NCI-H69 (cell line): ENCODE measurements around the gene TFF3.

ENCODE experiments used
- DNase-seq: peaks from one replicate; lab custom pipeline; 2025; lab: John Stamatoyannopoulos, UW

TFF3 gene

DNA sequence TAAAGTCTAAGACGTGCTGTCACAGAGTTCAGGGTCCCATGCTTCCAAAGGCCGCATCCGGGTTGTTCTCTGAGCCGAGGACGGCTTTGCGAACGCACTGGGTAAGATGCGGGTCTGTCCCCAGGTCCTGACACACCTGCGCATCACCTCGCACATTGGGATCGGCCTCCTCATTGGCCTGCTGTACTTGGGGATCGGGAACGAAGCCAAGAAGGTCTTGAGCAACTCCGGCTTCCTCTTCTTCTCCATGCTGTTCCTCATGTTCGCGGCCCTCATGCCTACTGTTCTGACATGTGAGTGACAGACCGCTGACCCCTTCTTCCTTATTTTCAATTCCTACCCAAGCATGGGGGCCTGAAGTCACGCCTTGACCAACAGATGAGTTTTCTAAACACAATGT lies 25.3 kb downstream of the TFF3 start:
- DNase-seq: no peak

DNA sequence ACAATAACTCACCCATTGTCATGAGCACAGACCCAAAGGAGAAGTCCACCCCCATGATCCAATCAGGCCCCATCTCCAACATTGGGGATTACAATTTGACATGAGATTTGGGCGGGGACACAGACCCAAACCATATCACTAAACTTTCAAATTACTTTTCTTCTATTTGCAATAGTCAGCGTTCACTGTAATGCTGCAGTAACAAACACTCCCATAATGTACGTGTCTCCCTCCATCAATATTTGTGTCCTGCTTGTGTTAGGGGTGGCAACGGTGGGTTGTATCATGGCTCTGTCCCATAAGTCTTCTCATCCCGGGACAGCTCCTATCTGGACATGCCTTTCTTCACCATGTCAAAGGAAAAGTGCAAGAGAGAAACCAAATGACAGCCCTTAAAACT lies 26.2 kb downstream of the TFF3 start:
- DNase-seq: no peak

DNA sequence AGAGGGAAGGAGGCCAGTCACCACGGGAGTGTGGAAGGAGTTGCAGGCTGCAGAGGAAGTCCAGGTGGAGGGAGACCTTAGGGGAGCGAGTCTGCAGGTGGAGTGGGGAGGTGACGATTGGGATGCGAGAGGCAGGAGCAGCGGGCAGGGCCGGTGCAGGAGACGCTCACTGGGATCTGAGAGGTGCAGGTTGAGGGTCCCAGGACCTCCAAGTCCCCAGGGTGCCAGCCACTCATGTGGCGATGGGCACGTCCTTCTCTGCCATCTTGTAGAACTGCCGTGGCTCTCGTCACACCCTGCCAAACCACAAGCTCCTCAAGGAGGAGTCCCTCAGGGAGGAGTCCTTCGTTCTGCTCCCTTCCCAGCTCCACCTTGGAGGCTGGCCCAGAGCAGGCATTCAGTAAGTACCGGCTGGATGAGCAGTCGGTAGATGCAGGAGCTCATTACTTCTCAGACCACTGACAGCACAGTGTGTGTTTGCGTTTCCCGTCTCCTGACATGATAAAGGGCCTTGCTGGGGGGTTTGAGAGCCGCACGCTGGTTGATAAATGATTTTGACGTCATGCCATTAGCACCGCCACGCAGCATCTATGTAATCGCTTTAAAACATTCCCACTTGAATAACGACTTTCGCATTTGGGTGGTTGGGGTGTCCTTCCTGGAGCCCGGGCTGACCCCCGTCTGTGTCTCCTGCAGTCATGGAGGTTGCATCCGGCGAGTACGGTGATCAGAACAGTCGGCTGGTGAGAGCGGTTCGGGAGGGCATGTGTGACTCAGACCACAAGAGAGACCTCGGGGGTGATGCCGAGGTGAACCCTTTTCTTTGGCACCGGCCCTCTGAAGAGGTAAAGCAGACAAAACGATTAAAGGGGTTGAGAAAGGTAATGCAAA lies 27.8 kb downstream of the TFF3 start:
- no peak for DNase-seq

DNA sequence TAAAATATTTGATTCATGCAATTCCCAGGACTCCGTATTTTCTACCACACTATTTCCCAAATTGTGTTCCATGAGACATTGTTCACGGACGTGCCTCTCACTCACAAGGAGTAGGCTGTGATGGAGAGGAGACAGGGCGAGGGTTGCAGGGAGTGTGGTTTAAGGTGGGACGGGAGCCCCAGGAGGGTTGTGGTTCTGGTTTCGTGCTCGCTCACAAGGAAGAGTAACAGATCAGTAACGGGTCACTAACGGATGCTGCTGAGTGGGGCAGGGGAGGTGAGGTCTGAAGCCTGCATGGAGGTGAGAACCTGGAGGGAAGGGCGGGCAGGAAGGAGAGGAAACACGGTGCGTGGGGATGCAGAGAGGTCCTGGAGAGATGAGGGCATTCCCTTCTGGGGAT lies 28.8 kb downstream of the TFF3 start:
- DNase-seq: no peak

DNA sequence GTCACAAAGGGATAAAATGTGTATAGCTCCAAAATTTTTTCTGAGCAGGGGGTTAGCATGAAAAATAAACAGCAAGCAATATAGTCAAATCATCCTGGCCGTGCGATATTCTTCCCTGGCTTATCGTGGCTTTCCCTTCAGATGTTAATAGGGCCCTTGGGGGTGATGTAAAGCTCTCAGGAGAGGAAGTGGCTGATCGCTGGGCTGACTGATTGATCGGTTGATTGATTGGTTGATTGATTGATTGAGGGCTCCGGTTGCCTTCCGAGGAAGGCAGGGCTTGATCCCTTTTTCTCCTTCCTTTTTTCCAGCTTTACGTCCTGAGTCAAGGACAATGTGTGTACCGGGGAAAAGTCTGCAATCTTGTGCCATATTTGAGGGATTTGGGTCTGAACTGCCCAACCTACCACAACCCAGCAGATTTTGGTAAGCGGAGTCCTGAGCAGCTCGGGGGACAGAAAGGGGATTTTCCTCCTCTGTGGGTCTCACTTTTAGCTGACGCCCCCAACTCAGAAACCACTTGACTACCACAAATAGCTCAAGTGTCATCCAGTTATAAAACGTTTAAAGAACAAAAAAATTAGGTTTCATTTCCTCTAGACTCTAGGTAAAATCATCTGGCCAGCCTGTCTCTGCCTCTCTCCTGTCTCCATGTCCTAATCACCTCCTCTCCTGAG lies 29.5 kb downstream of the TFF3 start:
- no peak for DNase-seq

DNA sequence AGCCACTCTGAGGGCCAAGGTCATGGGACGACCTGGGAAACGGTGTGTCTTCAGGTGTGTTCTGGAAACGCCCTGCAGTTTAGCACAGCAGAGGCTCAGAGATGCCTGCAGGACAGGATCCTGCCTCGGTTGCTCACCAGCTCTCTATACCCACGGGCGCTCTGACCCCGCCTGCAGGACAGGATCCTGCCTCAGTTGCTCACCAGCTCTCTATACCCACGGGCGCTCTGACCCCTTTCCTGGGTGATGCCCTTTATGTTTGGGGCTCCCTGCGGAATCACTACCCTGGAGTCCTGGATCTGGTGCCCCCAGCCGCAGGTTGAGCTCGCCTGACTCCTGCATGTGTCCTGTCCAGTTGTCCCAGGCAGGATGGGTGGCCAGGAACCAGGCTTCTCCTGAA lies 32.5 kb downstream of the TFF3 start:
- DNase-seq: no peak

DNA sequence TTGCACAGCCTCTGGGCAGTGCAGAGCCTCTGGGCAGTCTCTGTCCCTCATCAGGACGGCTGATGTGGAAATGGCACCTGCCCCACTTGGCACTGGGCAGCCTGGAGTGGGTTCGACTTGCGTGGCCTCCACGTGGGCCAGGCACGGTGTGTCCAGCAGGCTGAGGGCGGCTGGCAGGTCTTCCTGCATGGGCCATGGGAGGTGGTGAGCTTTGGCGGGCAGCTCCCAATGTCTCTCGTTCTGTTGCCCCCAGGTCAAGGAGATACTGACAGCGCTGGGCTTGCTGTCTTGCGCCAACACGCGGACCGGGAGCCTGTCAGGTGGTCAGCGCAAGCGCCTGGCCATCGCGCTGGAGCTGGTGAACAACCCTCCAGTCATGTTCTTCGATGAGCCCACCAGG lies 33.2 kb downstream of the TFF3 start:
- no peak for DNase-seq

DNA sequence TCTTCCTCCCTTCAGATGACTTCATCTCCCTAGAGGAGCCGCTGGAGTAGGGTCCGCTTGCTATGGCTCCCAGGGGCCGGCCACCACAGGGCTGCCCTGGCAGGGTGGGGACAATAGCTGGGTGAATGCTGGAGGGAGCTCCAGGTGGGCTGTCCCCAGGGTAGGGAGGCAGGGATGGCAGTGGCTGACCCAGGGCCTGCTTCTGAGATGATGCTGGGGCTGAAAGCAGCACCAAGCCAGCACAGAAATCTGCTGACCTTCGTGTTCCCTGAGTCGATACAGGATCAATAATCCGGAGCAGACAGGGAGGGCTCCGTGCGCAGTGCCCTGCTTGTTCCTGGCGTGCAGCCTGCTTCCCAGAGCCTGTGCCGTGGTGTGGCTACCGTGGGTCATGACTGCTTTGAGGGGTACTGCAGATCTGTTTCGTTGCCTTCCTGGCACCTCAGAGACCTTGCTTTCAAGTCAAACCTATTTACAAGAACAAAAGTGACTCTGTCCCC lies 34.0 kb downstream of the TFF3 start:
- no peak for DNase-seq

DNA sequence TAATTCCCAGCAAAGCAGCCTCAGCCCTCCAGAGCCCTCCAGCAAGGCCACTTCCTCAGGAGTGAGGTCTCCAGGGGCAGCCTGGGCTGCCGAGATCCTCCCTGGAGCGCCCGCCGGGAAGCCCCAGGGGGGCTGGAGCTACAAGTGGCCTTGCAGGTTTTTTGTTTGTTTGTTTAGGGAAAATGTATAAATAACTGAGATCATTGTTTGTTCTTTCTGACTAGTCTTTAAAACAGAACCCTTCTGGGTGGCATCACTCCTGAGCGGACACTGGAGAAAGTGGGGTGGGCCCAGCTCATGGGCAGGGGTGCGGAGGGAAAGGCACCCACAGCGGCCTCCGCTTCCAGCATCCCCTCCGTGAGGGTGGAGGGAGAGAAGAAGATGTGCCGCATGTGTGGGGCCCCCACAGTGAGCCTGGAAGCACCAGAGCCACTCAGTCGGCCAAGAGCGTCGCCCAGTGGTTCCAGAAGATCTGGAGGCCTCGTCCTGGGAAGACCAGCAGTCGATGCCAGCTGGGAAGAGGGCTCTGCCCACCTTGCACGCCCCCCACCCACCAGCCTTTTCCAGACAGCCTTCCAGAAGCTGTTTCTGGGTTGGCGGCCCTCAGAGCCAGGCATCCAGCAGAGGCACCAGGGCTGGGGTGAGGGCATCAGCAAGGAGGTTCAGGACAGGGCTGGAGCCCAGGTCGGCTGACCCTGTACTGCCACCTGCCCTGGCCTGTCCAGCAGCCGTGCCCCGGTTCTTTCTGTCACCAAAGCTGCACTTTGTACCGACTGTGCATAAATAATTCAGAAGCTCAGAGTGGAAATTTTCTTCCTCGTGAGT lies 34.6 kb downstream of the TFF3 start:
- DNase-seq: no peak

DNA sequence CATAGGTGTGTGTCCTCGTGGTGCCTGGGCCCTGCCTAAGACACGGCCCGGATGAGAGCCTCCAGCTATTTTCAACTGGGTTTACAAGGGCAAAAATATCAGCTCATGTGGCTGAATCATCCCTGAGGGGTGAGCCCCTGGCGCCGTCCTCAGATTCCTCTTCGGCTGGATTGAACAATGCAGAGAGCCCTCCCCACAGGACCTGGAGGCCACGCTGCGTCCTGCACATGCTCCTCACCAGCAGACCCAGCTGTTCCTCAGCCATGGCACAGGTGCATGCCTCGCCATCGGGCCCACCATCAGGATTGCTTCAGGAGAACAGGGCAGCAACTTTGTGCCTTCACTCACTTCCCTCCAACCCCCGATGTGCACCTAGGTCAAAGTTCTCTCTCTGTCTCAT lies 35.3 kb downstream of the TFF3 start:
- no peak for DNase-seq

DNA sequence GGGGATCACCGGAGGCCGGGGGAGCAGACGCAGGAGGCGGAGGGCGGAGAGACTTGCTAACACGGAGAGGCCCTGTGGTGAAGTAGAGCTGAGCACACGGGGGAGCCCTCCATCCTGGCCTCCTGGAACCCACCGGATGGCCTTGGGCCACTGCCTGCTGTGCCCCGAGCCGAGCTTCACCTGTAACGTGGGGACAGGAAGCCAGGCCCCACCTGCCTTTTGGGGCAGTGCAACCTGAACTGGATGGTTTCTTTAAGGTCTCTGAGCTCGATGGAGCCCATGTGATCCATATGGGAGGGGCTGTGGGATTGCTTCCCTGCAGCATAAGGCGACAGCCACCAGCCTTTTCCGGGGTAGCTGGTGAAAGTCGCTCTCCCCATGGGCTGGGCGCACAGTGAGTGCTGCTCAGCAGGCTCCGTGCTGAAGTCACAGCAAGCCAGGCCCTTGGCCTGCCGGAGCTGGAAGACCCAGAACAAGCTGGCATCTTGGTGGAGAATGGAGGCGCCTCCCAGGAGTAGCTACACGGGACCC lies 35.8 kb downstream of the TFF3 start:
- no peak for DNase-seq

DNA sequence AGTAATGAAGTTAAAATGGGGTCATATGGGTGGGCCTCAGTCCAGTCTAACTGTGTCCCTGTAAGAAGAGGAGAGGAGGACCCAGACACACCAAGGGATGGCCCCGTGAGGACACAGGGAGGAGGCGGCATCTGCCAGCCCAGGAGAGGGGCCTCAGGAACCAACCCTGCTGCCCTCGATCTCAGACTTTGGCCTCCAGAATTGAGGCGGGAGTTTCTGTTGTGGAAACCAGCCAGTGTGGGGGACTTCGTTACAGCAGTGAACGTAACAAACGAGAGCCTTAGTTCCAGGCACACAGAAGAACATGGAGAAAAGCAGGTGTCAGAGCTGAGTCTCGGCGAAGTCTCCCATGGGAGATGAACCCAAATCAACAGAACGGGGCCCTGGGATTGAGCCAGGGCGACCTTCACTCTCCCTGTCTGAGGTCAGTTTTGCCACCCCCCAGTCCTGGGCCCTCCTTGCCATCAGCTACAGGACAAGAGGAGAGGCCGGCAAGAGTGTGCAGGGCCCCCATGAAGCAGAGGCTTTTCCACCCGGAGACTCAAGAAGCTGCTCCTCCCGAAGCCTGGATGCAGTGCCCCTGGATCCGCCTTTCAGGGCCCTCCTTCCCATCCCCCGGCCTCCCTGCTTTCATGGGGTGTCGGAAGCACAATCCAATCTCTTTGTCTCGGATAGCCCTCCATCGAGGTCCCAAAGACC lies 36.6 kb downstream of the TFF3 start:
- no peak for DNase-seq

DNA sequence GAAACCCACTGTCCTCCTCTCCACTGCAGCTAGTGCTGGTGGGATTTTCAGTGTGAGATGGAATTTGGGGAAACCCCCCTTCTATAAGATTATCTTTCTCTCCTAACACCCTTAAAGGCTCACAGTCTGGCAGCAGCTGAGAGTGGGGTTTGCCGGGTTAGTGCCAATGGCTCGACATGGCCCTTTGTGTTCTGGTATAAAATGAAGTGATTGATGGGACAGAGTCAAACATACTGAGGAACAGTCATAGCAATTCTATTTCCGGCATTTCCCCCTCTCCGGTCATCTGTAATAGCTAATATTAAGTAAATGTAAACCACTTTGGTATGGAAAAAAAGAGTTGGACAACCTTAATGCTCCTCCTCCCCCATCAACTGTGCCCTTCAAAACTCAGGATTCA lies 37.6 kb downstream of the TFF3 start:
- no peak for DNase-seq

DNA sequence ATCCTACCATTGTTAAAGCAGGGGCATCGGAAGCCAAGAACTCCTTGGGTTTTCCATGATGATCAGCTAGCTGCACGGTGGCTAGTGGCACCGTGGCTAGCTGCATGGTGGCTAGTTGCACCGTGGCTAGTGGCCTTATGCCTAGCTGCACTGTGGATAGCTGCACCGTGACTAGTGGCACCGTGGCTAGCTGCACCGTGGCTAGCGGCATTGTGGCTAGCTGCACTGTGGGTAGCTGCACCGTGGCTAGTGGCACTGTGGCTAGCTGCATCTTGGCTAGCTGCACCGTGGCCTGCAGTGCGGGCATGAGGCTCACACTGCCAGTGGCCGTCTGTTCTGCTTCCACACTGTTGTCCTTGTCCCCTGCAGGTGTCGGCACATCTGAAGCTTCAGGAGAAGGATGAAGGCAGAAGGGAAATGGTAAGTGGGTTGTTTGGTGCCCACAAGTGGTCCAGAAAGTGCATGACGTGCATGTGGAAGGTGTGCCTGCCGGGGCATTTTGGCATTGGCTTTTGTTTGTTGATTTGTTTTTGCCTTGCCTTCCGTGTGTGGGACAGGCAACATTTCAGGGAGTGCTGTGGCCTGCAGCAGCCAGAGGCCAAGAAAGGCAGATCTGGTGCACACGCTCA lies 38.6 kb downstream of the TFF3 start:
- no peak for DNase-seq

DNA sequence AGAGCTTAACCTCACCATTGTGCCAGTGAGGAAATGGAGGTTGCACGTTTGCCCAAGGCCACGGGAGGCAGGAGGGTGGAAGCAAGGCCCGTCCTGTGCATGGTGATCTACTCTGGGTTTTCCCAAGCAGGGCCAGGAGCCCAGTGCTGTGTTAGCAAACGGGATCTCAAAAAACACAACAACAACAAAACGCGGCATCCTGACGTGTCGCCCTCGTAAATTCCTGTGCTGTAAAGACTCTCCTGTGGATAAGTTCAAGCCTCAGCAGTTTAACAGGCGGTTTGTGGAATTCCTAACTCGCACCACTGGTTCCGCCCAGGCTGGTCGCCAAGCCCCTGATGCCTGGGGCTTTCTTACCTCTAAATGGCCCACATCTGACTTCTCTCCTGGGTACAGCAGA lies 39.1 kb downstream of the TFF3 start:
- no peak for DNase-seq

DNA sequence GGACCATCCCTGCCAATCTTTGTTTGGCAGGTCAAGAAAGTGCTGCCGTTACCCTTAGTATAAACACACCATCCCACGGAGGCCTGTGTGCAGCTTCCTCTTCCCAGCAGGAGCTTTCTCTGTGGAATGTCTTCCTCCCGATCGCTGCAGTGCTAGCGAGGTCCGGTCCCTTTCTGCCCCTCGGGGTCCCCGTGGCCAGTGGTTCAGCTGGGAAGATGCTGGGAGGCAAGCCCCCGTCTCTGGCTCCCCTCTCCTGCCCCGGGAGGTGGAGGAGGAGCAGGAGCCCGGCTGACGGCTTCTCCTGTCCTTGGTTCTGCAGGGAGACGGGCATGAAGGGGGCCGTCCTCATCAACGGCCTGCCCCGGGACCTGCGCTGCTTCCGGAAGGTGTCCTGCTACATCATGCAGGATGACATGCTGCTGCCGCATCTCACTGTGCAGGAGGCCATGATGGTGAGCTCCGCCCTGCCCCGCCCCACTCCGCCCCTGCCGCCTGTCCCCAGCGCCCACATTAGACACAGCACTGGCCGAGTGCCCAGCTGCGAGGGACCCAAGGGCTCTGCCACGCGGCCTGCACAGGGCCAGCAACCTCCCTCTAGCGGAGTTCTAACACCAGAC lies 42.1 kb downstream of the TFF3 start:
- no peak for DNase-seq

DNA sequence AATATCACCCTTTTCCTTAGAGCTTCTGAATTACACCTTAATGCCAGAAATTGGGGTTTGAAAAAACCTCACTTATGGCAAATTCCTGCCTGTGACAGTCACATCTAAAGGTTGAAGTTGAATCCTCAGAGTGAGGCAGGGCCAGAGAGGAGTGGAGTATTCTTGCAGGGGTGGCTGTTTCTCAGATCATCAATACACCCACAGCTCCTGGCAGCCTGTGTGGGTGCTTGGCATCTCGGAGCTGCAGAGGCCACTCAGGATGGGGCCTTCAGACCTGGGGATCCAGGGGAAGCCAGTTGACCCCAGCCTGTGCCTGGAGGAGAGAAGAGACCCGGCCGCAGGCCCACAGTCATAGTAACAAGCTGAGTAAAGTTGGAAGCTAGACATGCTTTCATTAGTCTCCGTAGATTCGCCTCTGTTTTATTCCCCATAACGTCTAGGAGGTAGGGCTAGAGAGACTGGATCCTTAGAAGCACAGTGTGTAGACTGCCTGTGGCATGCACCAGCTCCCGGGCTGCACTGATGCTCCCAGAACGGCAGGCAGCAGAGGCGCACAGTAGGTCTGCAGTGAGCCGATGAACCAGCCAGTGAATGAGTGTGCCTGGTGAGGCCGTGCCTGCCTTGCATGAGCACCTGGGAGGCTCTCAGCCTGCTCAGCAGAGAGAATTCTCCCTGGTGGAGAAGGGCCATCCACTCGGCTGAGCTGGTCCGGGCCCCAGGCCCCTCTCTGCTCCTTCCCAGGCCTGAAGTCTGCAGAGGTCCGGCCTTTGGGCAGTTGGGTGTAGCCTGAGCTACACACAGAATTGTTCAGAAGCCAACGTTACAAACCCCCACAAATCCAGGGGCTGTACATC lies 42.9 kb downstream of the TFF3 start:
- no peak for DNase-seq

DNA sequence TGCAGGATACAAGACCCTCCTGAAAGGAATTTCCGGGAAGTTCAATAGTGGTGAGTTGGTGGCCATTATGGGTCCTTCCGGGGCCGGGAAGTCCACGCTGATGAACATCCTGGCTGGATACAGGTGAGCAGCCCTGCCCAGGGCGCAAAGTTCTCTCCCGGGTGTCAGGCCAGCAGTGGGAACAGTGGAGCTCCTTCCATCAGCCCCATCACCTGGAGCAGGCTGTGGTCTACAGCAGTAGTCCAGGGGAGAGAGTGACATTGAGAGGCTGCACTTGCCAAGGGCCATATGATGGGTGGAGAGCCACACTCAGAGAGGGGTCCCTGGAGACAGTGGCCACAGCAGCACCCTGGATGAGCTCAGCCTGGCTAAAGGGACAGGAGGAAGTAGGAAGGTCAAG lies 44.1 kb downstream of the TFF3 start:
- no peak for DNase-seq

DNA sequence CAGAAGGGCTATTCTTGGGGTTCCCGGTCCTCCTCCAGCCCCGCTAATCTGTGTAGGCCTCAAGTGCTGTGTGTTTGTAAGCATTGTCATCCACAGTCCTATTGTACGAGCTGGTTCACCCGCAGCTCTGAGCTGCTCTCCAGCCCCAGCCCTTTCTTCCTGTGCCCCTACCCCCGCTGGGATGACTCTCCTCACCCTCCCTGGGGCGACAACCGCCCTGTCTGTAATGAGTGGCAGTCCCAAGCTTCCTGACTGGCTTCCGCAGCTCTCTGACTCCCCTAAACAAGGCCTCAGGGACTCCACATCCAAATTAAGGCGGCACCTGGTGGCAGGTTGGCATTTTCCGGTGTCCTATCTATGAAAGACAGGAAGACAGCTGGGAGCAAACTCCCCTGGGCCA lies 45.8 kb downstream of the TFF3 start:
- peak; percentile 86 for DNase-seq
